PC-3 (cell line): ENCODE measurements around the gene PDZRN3.

ENCODE experiments used
- EZH2 ChIP-seq: fragments of 300-600 bp; sonication (generic); IDR thresholded peaks from one replicate; pipeline ENCODE4 v1.6.1; 2017; ENCODE audit warnings: antibody characterized with exemption, mild to moderate bottlenecking, low read length; ENCODE audit not compliant: unreplicated experiment
- TF ChIP-seq, protein P1 (sequence below): fragments of 300-600 bp; sonication (generic); conservative IDR thresholded peaks from 2 replicates; pipeline ENCODE4 v1.5.1; 2017; ENCODE audit warnings: antibody characterized with exemption, low read depth, mild to moderate bottlenecking, low read length

DNA sequence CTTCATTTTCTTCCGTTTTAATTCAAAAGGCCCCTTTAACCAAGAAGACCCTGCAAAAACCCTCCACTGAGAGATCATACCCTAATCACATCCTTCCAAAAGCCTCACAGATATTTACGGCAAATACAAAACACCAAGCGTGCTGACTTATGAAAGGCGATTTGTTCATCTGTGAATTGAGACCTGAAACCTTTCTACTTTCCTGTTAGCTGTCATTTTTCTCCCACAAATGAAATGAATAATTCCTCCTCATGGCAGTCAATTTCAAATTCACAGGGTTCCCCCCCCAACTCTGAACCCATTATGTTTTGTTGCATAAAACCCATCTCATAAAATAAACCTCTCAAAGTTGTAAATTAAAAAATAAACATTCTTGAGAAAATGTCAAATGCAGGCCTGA lies 149.6 kb downstream of the PDZRN3 start:
- no peak for TF ChIP-seq EZH2
- TF ChIP-seq, protein P1, sequence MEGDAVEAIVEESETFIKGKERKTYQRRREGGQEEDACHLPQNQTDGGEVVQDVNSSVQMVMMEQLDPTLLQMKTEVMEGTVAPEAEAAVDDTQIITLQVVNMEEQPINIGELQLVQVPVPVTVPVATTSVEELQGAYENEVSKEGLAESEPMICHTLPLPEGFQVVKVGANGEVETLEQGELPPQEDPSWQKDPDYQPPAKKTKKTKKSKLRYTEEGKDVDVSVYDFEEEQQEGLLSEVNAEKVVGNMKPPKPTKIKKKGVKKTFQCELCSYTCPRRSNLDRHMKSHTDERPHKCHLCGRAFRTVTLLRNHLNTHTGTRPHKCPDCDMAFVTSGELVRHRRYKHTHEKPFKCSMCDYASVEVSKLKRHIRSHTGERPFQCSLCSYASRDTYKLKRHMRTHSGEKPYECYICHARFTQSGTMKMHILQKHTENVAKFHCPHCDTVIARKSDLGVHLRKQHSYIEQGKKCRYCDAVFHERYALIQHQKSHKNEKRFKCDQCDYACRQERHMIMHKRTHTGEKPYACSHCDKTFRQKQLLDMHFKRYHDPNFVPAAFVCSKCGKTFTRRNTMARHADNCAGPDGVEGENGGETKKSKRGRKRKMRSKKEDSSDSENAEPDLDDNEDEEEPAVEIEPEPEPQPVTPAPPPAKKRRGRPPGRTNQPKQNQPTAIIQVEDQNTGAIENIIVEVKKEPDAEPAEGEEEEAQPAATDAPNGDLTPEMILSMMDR = no peak
